Skeletal muscle satellite cell (primary cell): Measurements from ENCODE around the gene OGDH.
"Not testable (repeated sequence)": the region's sequence is repeated elsewhere in the genome, so short reads cannot be mapped to it uniquely, and the experiment has no call there.

Source experiments
- H3K27me3 ChIP-seq: 2 replicates; pipeline ENCODE4 v1.7.0; 2013; ENCODE audit warnings: low read length; ENCODE audit not compliant: control insufficient read depth, insufficient read depth
- H3K36me3 ChIP-seq: 2 replicates; pipeline ENCODE4 v1.7.0; 2013; ENCODE audit warnings: mild to moderate bottlenecking, control low read depth, low read length; ENCODE audit not compliant: insufficient read depth
- H3K4me1 ChIP-seq: 2 replicates; pipeline ENCODE4 v1.7.0; 2013; ENCODE audit warnings: low read length; ENCODE audit not compliant: control insufficient read depth, insufficient read depth
- H3K4me2 ChIP-seq: 2 replicates; pipeline ENCODE4 v1.7.0; 2013; ENCODE audit warnings: mild to moderate bottlenecking, low read length
- H3K4me3 ChIP-seq: 2 replicates; pipeline ENCODE4 v1.7.0; 2013; ENCODE audit warnings: low read length
- H3K9ac ChIP-seq: 2 replicates; pipeline ENCODE4 v1.7.0; 2013; ENCODE audit warnings: mild to moderate bottlenecking, low read depth, low read length, moderate library complexity
- H3K9me3 ChIP-seq: replicated peaks from 2 replicates; pipeline ENCODE4 v1.7.0; 2013; ENCODE audit warnings: mild to moderate bottlenecking, control low read depth, low read length

Gene OGDH

DNA sequence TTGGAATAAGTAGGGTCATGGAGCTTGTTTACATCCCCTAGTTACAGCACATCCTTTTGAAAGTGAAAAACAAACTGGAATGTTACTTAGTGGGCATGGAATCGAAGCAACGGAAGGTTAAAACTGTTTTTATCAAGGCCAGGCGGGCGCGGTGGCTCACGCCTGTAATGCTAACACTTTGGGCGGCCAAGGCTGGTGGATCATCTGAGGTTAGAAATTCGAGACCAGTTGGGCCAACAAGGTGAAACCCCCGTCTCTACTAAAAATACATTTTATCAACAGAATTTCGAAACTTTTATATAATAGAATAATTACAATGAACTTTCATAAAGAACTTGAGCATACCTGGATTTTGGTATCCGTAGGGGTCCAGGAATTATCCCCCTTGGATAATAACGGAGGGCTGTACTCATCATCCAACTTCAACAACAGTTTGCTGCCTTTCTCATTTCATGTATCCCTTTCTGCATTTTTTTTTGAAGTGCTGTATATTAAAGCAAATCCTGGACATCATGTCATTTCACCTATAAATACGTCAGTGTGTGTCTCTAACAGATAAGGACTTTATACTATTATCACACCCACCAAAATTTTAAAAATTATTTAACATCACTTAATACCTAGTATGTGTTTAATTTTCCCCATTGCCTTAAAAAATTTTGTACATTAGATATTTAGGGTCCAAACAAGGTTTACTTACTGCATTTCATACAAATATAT is 23.1 kb upstream of the OGDH start:
- H3K36me3 ChIP-seq: peaks cover 19% of the 10 kb centered on the region
- peak overlapping the region; percentile 96 for H3K4me2 ChIP-seq
- peak overlapping the region; percentile 94 for H3K9ac ChIP-seq
- H3K9me3 ChIP-seq: no peaks in the 10 kb centered on the region
- H3K27me3 ChIP-seq: no peaks in the 10 kb centered on the region
- H3K4me1 ChIP-seq: peaks cover 11% of the 10 kb centered on the region
- H3K4me3 ChIP-seq: peak overlapping the region; percentile 88

DNA sequence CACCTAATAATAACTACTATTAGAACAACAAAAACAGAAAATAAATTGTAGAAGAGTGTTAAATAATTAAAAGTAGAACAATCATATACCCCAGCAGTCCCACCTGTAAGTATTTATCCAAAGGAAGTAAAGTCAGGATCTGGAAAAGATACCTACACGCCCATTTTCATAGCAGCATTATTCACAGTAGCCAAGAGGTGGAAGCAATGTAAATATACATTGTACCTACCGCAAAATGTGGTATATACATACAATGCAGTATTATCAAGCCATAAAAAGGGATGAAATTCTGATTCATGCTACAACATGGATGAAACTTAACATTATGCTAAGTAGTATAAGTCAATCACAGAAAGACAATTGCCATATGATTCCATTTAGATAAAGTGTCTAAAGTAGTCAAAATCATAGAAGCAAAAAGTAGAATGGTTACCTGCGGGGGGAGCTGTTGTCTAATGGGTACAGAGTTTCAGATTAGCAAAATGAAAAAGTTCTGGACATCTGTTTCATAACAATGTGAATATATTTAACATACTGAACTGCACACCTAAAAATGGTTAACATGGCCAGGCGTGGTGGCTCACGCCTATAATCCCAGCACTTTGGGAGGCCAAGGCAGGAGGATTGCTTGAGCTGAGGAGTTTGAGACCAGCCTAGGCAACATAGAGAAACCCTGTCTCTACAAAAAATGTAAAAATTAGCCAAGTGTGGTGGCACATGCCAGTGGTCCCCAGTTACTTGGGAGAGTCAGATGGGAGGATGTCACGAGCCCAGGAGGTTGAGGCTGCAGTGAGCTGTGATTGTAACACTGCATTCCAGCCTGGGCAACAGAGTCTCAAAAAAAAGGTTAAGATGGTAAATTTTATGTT is 18.4 kb upstream of the OGDH start:
- H3K36me3 ChIP-seq: no peaks in the 10 kb centered on the region
- no peaks in the 10 kb centered on the region for H3K9me3 ChIP-seq
- H3K27me3 ChIP-seq: no peaks in the 10 kb centered on the region
- H3K9ac ChIP-seq: no peak overlapping the region
- no peak overlapping the region for H3K4me2 ChIP-seq
- H3K4me3 ChIP-seq: no peak overlapping the region
- peaks cover 1% of the 10 kb centered on the region for H3K4me1 ChIP-seq

DNA sequence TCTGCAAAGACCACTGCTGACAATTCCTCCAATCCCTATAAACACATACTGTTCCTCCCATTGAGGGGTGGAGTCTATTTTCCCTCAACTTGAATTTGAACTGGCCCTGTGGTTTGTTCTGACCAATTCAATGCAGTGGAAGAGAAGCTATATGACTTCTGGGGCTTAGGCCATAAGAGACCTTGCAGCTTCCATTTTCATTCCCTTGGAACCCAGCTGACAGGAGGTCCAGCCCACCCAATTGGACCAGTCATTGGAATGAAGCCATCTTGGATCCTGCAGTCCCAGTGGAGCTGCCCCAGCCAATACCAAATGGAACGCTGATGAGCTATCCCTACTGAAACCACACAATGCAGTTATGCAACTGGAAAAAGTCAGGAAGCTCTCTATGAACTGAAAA is 15.5 kb upstream of the OGDH start:
- Histone ChIP-seq H3K4me2 (no peak overlapping the region), H3K36me3 (no peaks in the 10 kb centered on the region), H3K4me3 (no peak overlapping the region), H3K4me1 (no peaks in the 10 kb centered on the region), H3K27me3 (no peaks in the 10 kb centered on the region), H3K9ac (no peak overlapping the region), H3K9me3 (no peaks in the 10 kb centered on the region)

DNA sequence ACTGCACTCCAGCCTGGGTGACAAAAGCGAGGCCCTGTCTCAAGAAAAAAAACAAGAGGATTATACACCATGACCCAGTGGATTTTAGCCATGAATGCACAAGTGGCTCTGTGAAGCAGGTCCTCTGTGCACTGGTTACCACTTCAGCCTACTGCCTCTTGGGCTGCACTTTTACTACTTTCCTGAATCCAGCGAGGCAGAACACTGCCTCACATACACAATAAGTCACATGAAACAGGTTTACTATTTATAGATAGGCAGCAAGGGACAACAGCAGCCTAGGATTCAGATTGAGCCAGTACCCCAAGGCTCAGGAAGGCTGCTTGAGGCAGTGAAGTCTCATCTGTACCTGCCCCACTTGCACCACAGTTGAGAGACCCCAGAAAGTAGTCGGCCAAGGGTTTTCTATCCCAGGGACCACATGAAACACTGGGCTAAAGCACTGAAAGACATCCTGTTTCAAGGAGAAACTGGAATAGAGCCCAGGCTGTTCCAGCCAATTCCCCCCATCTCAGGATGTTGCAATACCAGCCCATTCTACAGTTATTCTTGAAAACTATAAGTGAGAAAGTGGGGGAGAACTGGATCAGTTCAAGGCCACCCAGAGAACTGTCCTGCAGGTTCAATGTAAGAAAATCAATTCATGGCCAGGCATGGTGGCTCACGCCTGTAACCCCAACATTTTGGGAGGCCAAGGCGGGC is 10.3 kb upstream of the OGDH start:
- no peaks in the 10 kb centered on the region for H3K9me3 ChIP-seq
- H3K4me2 ChIP-seq: no peak overlapping the region
- no peak overlapping the region for H3K9ac ChIP-seq
- no peaks in the 10 kb centered on the region for H3K4me1 ChIP-seq
- H3K36me3 ChIP-seq: no peaks in the 10 kb centered on the region
- H3K4me3 ChIP-seq: no peak overlapping the region
- H3K27me3 ChIP-seq: peaks cover 8% of the 10 kb centered on the region

DNA sequence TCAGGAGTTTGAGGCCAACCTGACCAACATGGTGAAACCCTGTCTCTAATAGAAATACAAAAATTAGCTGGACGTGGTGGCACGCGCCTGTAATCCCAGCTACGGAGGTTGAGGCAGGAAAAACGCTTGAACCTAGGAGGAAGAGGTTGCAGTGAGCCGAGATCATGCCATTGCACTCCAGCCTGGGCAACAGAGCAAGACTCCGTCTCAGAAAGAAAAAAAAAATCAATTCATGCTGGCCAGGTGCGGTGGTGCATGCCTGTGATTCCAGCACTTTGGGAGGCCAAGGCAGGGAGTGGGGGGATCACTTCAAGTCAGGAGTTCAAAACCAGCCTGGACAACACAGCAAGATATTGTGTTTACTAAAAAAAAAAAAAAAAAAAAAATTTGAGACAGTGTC is 9.2 kb upstream of the OGDH start:
- H3K27me3 ChIP-seq: peaks cover 12% of the 10 kb centered on the region
- not testable (repeated sequence) for H3K4me2 ChIP-seq, H3K9ac ChIP-seq, H3K4me3 ChIP-seq, H3K4me1 ChIP-seq, H3K9me3 ChIP-seq, H3K36me3 ChIP-seq

DNA sequence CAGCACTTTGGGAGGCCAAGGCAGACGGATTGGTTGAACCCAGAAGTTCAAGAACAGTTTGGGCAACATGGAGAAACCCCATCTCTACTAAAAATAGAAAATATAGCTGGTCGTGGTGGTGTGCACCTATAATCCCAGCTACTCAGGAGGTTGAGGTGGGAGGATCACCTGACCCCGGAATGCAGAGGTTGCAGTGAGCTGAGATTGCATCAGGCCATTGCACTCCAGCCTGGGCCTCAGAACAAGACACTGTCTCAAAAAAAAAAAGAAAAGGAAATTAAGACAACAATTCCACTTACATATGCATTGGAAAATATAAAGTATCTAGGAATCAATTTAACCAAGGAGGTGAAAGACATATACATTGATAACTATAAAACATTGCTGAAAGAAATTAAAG is 7.2 kb upstream of the OGDH start:
- H3K9me3 ChIP-seq: no peaks in the 10 kb centered on the region
- no peaks in the 10 kb centered on the region for H3K4me1 ChIP-seq
- H3K36me3 ChIP-seq: no peaks in the 10 kb centered on the region
- no peak overlapping the region for H3K4me3 ChIP-seq
- peaks cover 12% of the 10 kb centered on the region for H3K27me3 ChIP-seq
- H3K9ac ChIP-seq: no peak overlapping the region
- no peak overlapping the region for H3K4me2 ChIP-seq

DNA sequence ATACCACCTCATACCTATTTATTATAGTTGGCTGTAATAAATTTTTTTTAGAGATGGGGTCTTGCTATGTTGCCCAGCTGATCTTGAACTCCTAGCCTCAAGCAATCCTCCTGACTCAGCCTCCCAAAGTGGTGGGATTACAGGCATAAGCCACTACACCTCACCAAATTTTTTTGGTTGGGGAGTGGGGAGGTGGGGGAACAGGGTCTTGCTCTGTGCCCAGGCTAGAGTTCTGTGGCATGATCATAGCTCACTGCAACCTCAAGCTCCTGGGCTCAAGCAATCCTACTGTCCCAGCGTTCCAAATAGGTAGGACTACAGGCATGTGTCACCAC is 3.9 kb upstream of the OGDH start:
- Histone ChIP-seq H3K36me3 (no peaks in the 10 kb centered on the region), H3K9me3 (no peaks in the 10 kb centered on the region), H3K27me3 (peaks cover 12% of the 10 kb centered on the region), H3K9ac (no peak overlapping the region), H3K4me3 (no peak overlapping the region), H3K4me1 (peaks cover 4% of the 10 kb centered on the region), H3K4me2 (no peak overlapping the region)

DNA sequence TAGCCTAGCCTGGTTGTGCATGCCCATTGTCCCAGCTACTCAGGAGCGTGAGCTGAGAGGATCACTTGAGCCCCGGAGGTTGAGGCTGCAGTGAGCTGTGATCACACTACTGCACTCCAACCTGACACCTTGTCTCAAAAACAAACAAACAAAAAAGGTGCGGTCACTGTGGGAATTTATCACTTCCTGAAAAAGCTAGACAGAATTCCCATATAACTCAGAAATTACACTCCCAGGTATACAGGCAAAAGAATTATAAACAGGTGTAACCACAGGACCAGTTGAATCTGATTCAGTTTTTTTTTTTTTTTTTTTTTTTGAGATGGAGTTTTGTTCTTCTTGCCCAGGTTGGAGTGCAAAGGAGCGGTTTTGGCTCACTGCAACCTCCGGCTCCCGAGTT is 3.2 kb upstream of the OGDH start:
- Histone ChIP-seq H3K36me3 (no peaks in the 10 kb centered on the region), H3K4me1 (peaks cover 4% of the 10 kb centered on the region), H3K9ac (no peak overlapping the region), H3K4me2 (no peak overlapping the region), H3K9me3 (no peaks in the 10 kb centered on the region), H3K27me3 (peaks cover 12% of the 10 kb centered on the region), H3K4me3 (no peak overlapping the region)

DNA sequence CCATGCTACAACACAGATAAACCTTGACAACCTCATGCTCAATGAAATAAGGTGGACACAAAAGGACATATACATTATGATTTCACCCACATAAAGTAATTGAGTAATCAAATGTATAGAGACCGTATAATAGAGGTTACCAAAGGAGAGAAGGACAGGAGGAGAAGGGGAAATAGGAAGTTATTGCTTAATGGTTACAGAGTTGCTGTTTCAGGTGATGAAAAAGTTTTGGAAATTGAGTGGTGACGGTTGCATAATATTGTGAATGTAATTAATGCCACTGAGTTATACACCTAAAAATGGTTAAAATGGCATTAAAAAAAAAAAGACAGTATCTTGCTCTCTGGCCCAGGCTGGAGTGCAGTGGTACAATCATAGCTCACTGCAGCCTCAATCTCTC is 1.5 kb upstream of the OGDH start:
- Histone ChIP-seq H3K9ac (no peak overlapping the region), H3K4me3 (no peak overlapping the region), H3K27me3 (peaks cover 10% of the 10 kb centered on the region), H3K4me1 (peaks cover 11% of the 10 kb centered on the region), H3K36me3 (no peaks in the 10 kb centered on the region), H3K9me3 (no peaks in the 10 kb centered on the region), H3K4me2 (no peak overlapping the region)

DNA sequence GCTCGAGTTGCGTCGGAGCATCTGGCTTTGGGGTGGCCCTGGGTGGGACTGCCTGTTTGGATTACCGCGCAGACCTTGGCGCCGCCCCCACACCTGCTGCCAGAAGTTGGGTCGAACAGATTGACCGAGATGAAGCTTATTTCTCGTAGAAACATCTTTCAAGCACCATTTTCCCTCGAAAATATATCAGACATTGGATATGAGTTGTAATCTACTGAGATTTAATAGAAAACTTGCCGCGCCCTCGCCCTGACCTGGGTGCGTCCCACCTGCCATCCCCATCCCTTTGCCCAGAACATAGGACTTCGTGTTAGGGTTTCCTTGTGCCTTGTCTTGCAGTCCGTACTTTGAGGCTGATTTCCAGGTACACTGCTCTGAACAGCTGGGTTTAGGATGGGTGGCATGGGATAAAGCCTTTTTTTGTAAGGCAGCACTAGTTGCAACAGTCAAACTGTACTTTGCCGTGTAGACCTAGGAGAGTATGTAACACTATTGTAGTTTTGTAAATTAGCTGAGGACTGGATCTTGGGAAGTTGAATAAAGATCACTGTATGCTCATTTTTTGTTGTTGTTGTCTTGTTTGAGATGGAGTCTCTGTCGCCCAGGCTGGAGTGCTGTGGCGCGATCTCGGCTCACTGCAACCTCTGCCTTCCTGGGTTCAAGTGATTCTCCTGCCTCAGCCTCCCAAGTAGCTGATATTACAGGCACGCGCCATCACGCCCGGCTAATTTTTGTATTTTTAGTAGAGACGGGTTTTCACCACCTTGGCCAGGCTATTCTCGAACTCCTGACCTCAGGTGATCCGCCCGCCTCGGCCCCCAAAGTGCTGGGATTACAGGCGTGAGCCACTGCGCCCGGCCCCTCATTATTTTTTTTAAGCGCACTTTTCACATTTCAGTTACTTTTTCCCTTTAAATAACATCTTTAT is 978 bp downstream of the OGDH start:
- peaks cover 11% of the 10 kb centered on the region for H3K4me1 ChIP-seq
- peak overlapping the region; percentile 83 for H3K4me2 ChIP-seq

More for the DNA sequence above, 978 bp downstream of the OGDH start:
- peak overlapping the region; percentile 91 for H3K9ac ChIP-seq
- no peaks in the 10 kb centered on the region for H3K27me3 ChIP-seq
- peak overlapping the region; percentile 98 for H3K4me3 ChIP-seq
- H3K9me3 ChIP-seq: no peaks in the 10 kb centered on the region
- no peaks in the 10 kb centered on the region for H3K36me3 ChIP-seq
